Lower leg skin (tissue), 3 donors: Measurements from ENCODE around the gene CDHR3.

Experiments used
- CTCF ChIP-seq, 3 donors: fragments of 450-650 bp; IDR thresholded peaks; one replicate each; pipeline ENCODE4 v1.5.1; 2016; ENCODE audit warnings: antibody characterized with exemption in 3 of 3, mild to moderate bottlenecking in 3 of 3, moderate library complexity in 2 of 3
- POLR2A ChIP-seq, 2 donors: fragments of 450-650 bp; IDR thresholded peaks; one replicate each; pipeline ENCODE4 v1.6.1; 2016 to 2017; ENCODE audit warnings: antibody characterized with exemption in 2 of 2, mild to moderate bottlenecking in 1 of 2, moderate library complexity in 1 of 2

DNA sequence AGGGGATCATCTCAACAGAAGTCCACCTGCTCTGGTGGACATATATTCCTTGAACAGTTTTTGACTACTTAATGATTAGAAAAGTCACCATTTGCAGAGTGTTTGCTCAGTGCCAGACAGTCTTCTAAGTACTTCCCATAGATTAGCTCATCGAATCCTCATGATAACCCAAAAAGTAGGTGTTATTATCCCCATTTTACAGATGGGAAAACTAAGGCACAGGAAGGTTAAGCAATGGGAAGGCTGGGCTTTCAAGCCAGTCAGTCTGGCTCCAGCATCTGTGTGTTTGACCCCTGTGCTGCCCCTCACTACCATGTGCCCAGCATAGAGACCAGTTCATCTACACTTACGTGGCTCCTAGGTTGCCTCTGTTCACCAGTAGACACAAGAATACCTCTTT lies 15.9 kb downstream of the CDHR3 start:
- TF ChIP-seq CTCF (IDR thresholded peaks at IDR 0.05) = no peak
- TF ChIP-seq POLR2A (IDR thresholded peaks at IDR 0.05) = no peak
